A549 treated with AZD9567 at 1 μM for 4 hours (cell line): ENCODE data around the gene CD4. TPM values are rescaled to one million over a fixed set of nuclear protein-coding genes. Genes with fewer than 3 reads are reported as not detected.

ENCODE experiments used
- total RNA-seq: library from RNA; stranded (reverse); fragments of 200-300 nt; extraction: Qiagen RNA extraction; gene quantifications from 5 replicates; pipeline ENCODE4 v1.2.3, GENCODE V29; 2022; ENCODE audit not compliant: insufficient read depth

The CD4 gene
- total RNA-seq: not detected in 5 replicates

GRCh38 chr12:6788972-6789924 is at the start of gene CD4:
Gene CD4 (plus strand): TSS chr12:6789528. CDS start chr12:6800139, 10,611 bp downstream.

GRCh38 chr12:6752921-6753771 is 36.2 kb upstream of the CD4 start, which contains the start of gene MLF2:
Gene MLF2 (minus strand): TSS chr12:6753141. CDS start chr12:6752334, 807 bp downstream.

GRCh38 chr12:6765634-6766581 is 23.4 kb upstream of the CD4 start, which contains the start of gene PTMS:
Gene PTMS (plus strand): TSS chr12:6766363. CDS start chr12:6766706, 343 bp downstream.

GRCh38 chr12:6772331-6772695 is 17.0 kb upstream of the CD4 start, which contains the start of gene LAG3:
Gene LAG3 (plus strand): TSS chr12:6772520. CDS start chr12:6772853, 333 bp downstream.

GRCh38 chr12:6821591-6822425 is 32.5 kb downstream of the CD4 start, which contains the start of gene GPR162:
Gene GPR162 (plus strand): TSS chr12:6821821. CDS start chr12:6823899, 2,078 bp downstream.

GRCh38 chr12:6827982-6828780 is 38.9 kb downstream of the CD4 start, which contains the start of gene P3H3:
Gene P3H3 (plus strand): TSS chr12:6828407. CDS start chr12:6828441, 34 bp downstream.

GRCh38 chr12:6840761-6841515 is 51.6 kb downstream of the CD4 start, which contains the start of gene GNB3:
Gene GNB3 (plus strand): TSS chr12:6840925. CDS start chr12:6841288, 363 bp downstream.

GRCh38 chr12:6851153-6851920 is 62.0 kb downstream of the CD4 start, which contains the start of gene CDCA3:
Gene CDCA3 (minus strand): TSS chr12:6851286. CDS start chr12:6850952, 334 bp downstream.

GRCh38 chr12:6851921-6852650 is 62.8 kb downstream of the CD4 start, which contains the start of gene USP5:
Gene USP5 (plus strand): TSS chr12:6852150. CDS start chr12:6852180, 30 bp downstream.

GRCh38 chr12:6867413-6868210 is 78.3 kb downstream of the CD4 start, which contains the start of gene TPI1:
Gene TPI1 (plus strand): TSS chr12:6867531. CDS start chr12:6867567, 36 bp downstream.

Other genes starting within 250 kb of the CD4 start
- gene IFFO1, start 233.5 kb upstream of the CD4 start, total RNA-seq: 1.1 to 1.8 TPM (median 1.4 TPM) in 4 of 5 replicates, not detected in the other
- 106 to 116 TPM (median 109 TPM) in 5 replicates for gene NOP2, start 221.2 kb upstream of the CD4 start, total RNA-seq
- 54.8 to 124 TPM (median 56.2 TPM) in 5 replicates for gene CHD4, start 182.1 kb upstream of the CD4 start, total RNA-seq
- 0.34 to 0.88 TPM (median 0.49 TPM) in 4 of 5 replicates, not detected in the other for gene LPAR5, start 153.6 kb upstream of the CD4 start, total RNA-seq
- 0.06 to 0.38 TPM (median 0.17 TPM) in 4 of 5 replicates, not detected in the other for gene ACRBP, start 142.1 kb upstream of the CD4 start, total RNA-seq
- 10.1 to 16.0 TPM (median 13.2 TPM) in 5 replicates for gene ING4, start 126.4 kb upstream of the CD4 start, total RNA-seq
- gene ZNF384, start 100.2 kb upstream of the CD4 start, total RNA-seq: 39.7 to 58.0 TPM (median 53.1 TPM) in 5 replicates
- 0.70 to 1.3 TPM (median 0.88 TPM) in 4 of 5 replicates, not detected in the other for gene PIANP, start 88.7 kb upstream of the CD4 start, total RNA-seq
- gene COPS7A, start 65.5 kb upstream of the CD4 start, total RNA-seq: 47.5 to 54.4 TPM (median 53.6 TPM) in 5 replicates
- gene MLF2, start 36.4 kb upstream of the CD4 start, total RNA-seq: 216 to 307 TPM (median 306 TPM) in 5 replicates
- 562 to 891 TPM (median 827 TPM) in 5 replicates for gene PTMS, start 23.2 kb upstream of the CD4 start, total RNA-seq
- 1.3 to 2.6 TPM (median 1.8 TPM) in 4 of 5 replicates, not detected in the other for gene LAG3, start 17.0 kb upstream of the CD4 start, total RNA-seq
- 0.26 to 0.77 TPM (median 0.49 TPM) in 4 of 5 replicates, not detected in the other for gene GPR162, start 32.3 kb downstream of the CD4 start, total RNA-seq
- gene P3H3, start 38.9 kb downstream of the CD4 start, total RNA-seq: 25.6 to 33.1 TPM (median 27.2 TPM) in 5 replicates
- gene GNB3, start 51.4 kb downstream of the CD4 start, total RNA-seq: 1.8 to 2.6 TPM (median 2.3 TPM) in 5 replicates
- 74.0 to 83.9 TPM (median 80.1 TPM) in 5 replicates for gene CDCA3, start 61.8 kb downstream of the CD4 start, total RNA-seq
- gene USP5, start 62.6 kb downstream of the CD4 start, total RNA-seq: 72.6 to 116 TPM (median 80.7 TPM) in 5 replicates
- gene TPI1, start 78.0 kb downstream of the CD4 start, total RNA-seq: 1,375 to 1,687 TPM (median 1,661 TPM) in 5 replicates
- 21.0 to 30.0 TPM (median 28.3 TPM) in 5 replicates for gene SPSB2, start 83.8 kb downstream of the CD4 start, total RNA-seq
- gene LRRC23, start 115.3 kb downstream of the CD4 start, total RNA-seq: 15.3 to 19.8 TPM (median 16.2 TPM) in 5 replicates
- 30.6 to 40.9 TPM (median 38.3 TPM) in 5 replicates for gene ENO2, start 125.1 kb downstream of the CD4 start, total RNA-seq
- 47.5 to 69.4 TPM (median 68.1 TPM) in 5 replicates for gene ATN1, start 138.4 kb downstream of the CD4 start, total RNA-seq
- not detected in 5 replicates for gene RNU7-1, start 154.3 kb downstream of the CD4 start, total RNA-seq
- gene C12orf57, start 154.5 kb downstream of the CD4 start, total RNA-seq: 259 to 307 TPM (median 297 TPM) in 5 replicates
- gene PTPN6, start 161.8 kb downstream of the CD4 start, total RNA-seq: 10.5 to 25.7 TPM (median 11.5 TPM) in 5 replicates
- 290 to 340 TPM (median 329 TPM) in 5 replicates for gene PHB2, start 181.1 kb downstream of the CD4 start, total RNA-seq
- 53.4 to 60.9 TPM (median 56.4 TPM) in 5 replicates for gene EMG1, start 181.4 kb downstream of the CD4 start, total RNA-seq
- gene LPCAT3, start 228.9 kb downstream of the CD4 start, total RNA-seq: 27.5 to 38.6 TPM (median 29.5 TPM) in 5 replicates